GM12801 (cell line): ENCODE measurements around the gene TMC6.

Experiments
- CTCF ChIP-seq: IDR thresholded peaks from one replicate; pipeline ENCODE4 v1.5.1; 2011; ENCODE audit warnings: control low read depth; ENCODE audit not compliant: insufficient read length; ENCODE audit errors: extremely low read depth

Gene TMC6

GRCh38 chr17:78133971-78134898 is 5.7 kb upstream of the TMC6 start:
- no peak for TF ChIP-seq CTCF

- no peak for TF ChIP-seq CTCF
These were observed 4.8 kb upstream of the TMC6 start for GRCh38 chr17:78133179-78133951.

GRCh38 chr17:78132767-78133178 is 4.2 kb upstream of the TMC6 start:
- TF ChIP-seq CTCF, result no peak

- TF ChIP-seq CTCF, result no peak
These were observed 3.6 kb upstream of the TMC6 start for GRCh38 chr17:78132084-78132676.

GRCh38 chr17:78131172-78132083 is 2.9 kb upstream of the TMC6 start:
- no peak for TF ChIP-seq CTCF

- no peak for TF ChIP-seq CTCF
These were observed 2.0 kb upstream of the TMC6 start, which contains the start of gene TMC8 for GRCh38 chr17:78130437-78131101. TMC8 (plus strand) TSS chr17:78130771; CDS start chr17:78131589, 818 bp downstream.
